ENCODE data around the gene TGFB2.

Gene TGFB2

DNA sequence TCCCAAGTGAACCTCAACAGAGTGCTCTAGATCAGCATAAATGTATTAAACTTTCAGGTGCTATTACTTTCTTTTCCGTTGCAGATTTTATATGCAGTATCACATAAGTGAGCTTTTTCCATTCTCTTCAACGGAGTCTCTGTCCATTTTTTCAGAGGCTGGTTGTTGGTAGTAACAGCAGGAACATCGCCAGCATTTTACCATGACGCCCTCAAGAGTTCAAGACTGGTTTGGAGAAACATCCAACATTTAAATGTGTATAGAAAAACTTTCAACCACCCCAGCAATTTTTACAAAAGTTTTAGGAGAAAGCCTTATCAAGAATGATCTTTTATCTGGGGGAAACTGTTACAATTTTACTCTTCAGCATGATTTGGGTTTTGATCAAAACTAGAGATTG lies 117.0 kb downstream of the TGFB2 start:
- no peak for DNase-seq
- TF ChIP-seq CTCF (IDR thresholded peaks at IDR 0.05; ENCODE audit: low read depth, low read length): no peak
- no peaks in the 10 kb centered on the region for H3K9me3 ChIP-seq
- no peaks in the 10 kb centered on the region for H3K36me3 ChIP-seq
- no peaks in the 10 kb centered on the region for H3K27me3 ChIP-seq
- no peaks in the 10 kb centered on the region for H3K4me1 ChIP-seq
- H3K4me3 ChIP-seq (ENCODE audit: low read depth, low read length): no peak overlapping the region

DNA sequence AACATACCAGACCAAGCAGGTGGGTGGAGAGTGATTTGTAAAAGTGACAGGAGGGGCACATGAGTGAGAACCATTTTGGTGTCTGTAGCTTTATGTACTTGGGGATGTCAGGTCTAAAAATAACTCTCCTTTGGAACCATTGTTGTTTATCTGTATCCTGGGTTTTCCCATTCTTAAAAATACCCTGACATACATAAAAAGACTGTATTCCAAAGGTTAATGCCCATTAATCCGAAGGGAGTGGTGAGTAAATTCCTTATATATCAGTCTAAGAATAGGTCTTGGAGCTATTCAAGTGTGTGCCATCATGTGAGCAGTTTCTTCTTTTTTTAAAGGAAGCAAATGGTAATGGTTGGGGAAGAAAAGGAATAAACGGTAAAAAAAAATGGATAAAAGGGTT lies 117.5 kb downstream of the TGFB2 start:
- Histone ChIP-seq H3K4me3 (ENCODE audit: low read depth, low read length) (no peak overlapping the region), H3K9me3 (no peaks in the 10 kb centered on the region), H3K36me3 (no peaks in the 10 kb centered on the region), H3K4me1 (no peaks in the 10 kb centered on the region), H3K27me3 (no peaks in the 10 kb centered on the region)
- no peak for TF ChIP-seq CTCF (IDR thresholded peaks at IDR 0.05; ENCODE audit: low read depth, low read length)
- DNase-seq: no peak

DNA sequence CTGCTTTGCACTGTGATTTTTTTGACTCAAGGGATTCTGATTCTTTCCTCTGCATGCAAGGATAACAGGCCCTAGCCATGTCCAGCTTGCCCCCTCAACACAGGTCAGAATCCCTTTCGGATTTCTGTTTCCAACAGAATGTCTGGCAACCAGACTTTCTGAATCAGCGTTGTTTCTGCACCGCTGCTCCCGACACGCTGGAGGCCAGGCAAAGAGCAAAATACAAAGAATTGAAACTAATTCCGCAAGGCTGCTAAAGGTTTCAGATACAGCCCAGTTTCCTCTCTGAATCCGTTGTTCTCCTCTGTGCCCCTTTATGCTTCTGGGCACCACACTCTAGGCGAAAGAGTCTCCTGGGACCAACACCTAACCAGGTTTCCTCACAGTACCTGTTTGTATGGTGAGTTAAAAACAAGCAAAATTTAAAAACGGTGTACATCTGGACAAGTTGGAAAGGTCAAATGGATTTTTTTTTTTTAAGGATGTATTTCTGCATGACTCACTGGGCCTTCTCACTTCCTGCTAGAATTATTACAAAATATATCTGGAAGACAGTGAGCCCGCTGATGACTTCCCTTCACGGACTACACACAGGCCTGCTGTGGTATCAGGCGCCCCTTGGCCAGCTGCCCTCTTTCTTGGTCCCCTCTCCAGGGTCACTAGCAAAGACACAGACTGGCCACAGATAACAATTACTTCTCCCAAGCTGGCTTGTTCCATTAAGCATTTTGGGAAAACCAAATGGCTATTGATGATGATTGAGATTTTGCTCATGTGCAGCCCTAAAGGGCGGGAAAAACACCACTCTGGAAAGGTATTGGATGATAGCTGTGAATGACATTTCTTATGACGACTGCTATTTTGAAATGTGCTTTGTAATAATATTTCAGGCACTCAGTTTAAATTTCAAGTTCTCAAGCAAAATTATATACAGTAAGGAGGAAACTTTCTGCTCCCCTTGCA lies 118.3 kb downstream of the TGFB2 start:
- no peak for TF ChIP-seq CTCF (IDR thresholded peaks at IDR 0.05; ENCODE audit: low read depth, low read length)
- Histone ChIP-seq H3K36me3 (no peaks in the 10 kb centered on the region), H3K9me3 (no peaks in the 10 kb centered on the region), H3K4me3 (ENCODE audit: low read depth, low read length) (no peak overlapping the region), H3K4me1 (no peaks in the 10 kb centered on the region), H3K27me3 (no peaks in the 10 kb centered on the region)
- no peak for DNase-seq

DNA sequence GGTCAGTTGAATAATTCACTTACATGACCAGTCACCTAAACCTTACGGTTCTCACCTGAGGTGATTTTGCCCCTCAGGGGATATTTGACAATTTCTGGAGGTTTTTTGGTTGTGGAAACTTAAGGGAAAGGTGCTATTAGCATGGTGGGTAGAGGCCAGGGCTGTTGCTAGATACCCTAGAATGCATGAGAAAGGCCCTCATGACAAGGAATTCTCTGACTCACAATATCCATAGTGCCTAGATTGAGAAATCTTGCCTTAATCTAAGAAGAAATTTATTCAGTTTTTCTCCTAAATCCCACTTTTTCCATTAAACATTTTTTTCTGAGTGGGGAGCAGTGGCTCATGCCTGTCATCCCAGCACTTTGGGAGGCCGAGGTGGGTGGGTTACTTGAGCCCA lies 119.7 kb downstream of the TGFB2 start:
- DNase-seq: no peak
- no peak for TF ChIP-seq CTCF (IDR thresholded peaks at IDR 0.05; ENCODE audit: low read depth, low read length)

GRCh38 chr1:218466341-218467010 lies 121.3 kb downstream of the TGFB2 start:
- Histone ChIP-seq H3K27me3 (no peaks in the 10 kb centered on the region; the same call in 1 of the 2 replicates), H3K9me3 (no peaks in the 10 kb centered on the region), H3K36me3 (no peaks in the 10 kb centered on the region), H3K4me3 (ENCODE audit: low read depth, low read length) (no peak overlapping the region), H3K4me1 (no peaks in the 10 kb centered on the region)
- no peak for TF ChIP-seq CTCF (IDR thresholded peaks at IDR 0.05; ENCODE audit: low read depth, low read length)
- DNase-seq: no peak

More for the DNA sequence above, 119.7 kb downstream of the TGFB2 start:
- Histone ChIP-seq H3K9me3 (no peaks in the 10 kb centered on the region), H3K27me3 (no peaks in the 10 kb centered on the region), H3K36me3 (no peaks in the 10 kb centered on the region), H3K4me3 (ENCODE audit: low read depth, low read length) (no peak overlapping the region), H3K4me1 (no peaks in the 10 kb centered on the region)
